Ascending aorta (tissue), 2 donors: Measurements from ENCODE around the gene EPHX1. TPM values are rescaled to one million over a fixed set of nuclear protein-coding genes. Genes with fewer than 3 reads are reported as not detected.

ENCODE experiments used
- DNase-seq, 2 donors: peaks; one replicate each; pipeline ENCODE4 v3.0.0-alpha.2; 2019; ENCODE audit warnings: low spot score in 2 of 2
- H3K27ac ChIP-seq, 2 donors: fragments of 200-600 bp; sonication (generic); one replicate each; pipeline ENCODE4 v1.5.1; 2016 to 2017; ENCODE audit warnings: mild to moderate bottlenecking in 1 of 2
- H3K27me3 ChIP-seq: fragments of 200-600 bp; sonication (generic); one replicate; pipeline ENCODE4 v1.5.1; 2017
- H3K36me3 ChIP-seq, 2 donors: fragments of 200-600 bp; sonication (generic); one replicate each; pipeline ENCODE4 v1.5.1; 2016
- H3K4me1 ChIP-seq, 2 donors: fragments of 200-600 bp; sonication (generic); one replicate each; pipeline ENCODE4 v1.5.1; 2016 to 2017; ENCODE audit warnings: mild to moderate bottlenecking in 1 of 2
- H3K4me3 ChIP-seq, 2 donors: fragments of 200-600 bp; sonication (generic); one replicate each; pipeline ENCODE4 v1.5.1; 2016 to 2017; ENCODE audit warnings: mild to moderate bottlenecking in 1 of 2
- H3K9me3 ChIP-seq, 2 donors: fragments of 200-600 bp; sonication (generic); one replicate each; pipeline ENCODE4 v1.5.1; 2016
- CTCF ChIP-seq, 3 experiments: fragments of 200-600 bp in 2 of 3; fragments of 450-650 bp in 1 of 3; sonication (generic) in 2 of 3; IDR thresholded peaks; one replicate each; pipeline ENCODE4 v1.5.1; 2016 to 2019; ENCODE audit warnings: antibody characterized with exemption in 3 of 3, mild to moderate bottlenecking in 1 of 3, moderate library complexity in 1 of 3
- intact Hi-C: fragments of 100-400 bp; cut with DNase I; formaldehyde crosslinking; loops from one replicate; pipeline ENCODE4 v1.15.1; 2023
- total RNA-seq: library from RNA; depleted of rRNA; stranded (reverse); fragments of >200 nt; gene quantifications from one replicate; pipeline ENCODE4 v1.1.0, GENCODE V29; 2016

Gene EPHX1
- total RNA-seq, 1 donor from 2014 or later: 127 TPM

- no peak for DNase-seq
- H3K9me3 ChIP-seq: no peaks in the 10 kb centered on the region
- H3K4me3 ChIP-seq: no peak overlapping the region
- no peaks in the 10 kb centered on the region for H3K36me3 ChIP-seq
- intact Hi-C loops: loop anchor here (1.0 to 5.0 kb wide), 4 partner anchors 120 to 298 kb away; partner anchors contain the start of gene ENAH
- H3K4me1 ChIP-seq: peaks cover 0 to 15% of the 10 kb centered on the region in 2 donors
- H3K27me3 ChIP-seq: no peaks in the 10 kb centered on the region
- TF ChIP-seq CTCF (IDR thresholded peaks at IDR 0.05): no peak
- H3K27ac ChIP-seq: no peak overlapping the region
Measured at GRCh38 chr1:225772848-225773247, 37.1 kb upstream of the EPHX1 start.

- no peak for DNase-seq
- Histone ChIP-seq H3K27ac (no peak overlapping the region), H3K9me3 (no peaks in the 10 kb centered on the region), H3K27me3 (no peaks in the 10 kb centered on the region), H3K4me1 (peaks cover 0 to 16% of the 10 kb centered on the region in 2 donors), H3K36me3 (no peaks in the 10 kb centered on the region), H3K4me3 (no peak overlapping the region)
- intact Hi-C loops: loop anchor here (5.0 kb wide), 3 partner anchors 197 to 222 kb away; no protein-coding TSS in a partner anchor
- no peak for TF ChIP-seq CTCF (IDR thresholded peaks at IDR 0.05)
Measured at GRCh38 chr1:225774281-225775147, 35.4 kb upstream of the EPHX1 start.

GRCh38 chr1:225776294-225776693 is 33.6 kb upstream of the EPHX1 start:
- intact Hi-C loops: loop anchor here (5.0 kb wide), 1 partner anchor 201 kb away; no protein-coding TSS in a partner anchor
- no peaks in the 10 kb centered on the region for H3K36me3 ChIP-seq
- H3K27me3 ChIP-seq: no peaks in the 10 kb centered on the region
- H3K4me3 ChIP-seq: no peak overlapping the region
- no peak overlapping the region for H3K27ac ChIP-seq
- TF ChIP-seq CTCF (IDR thresholded peaks at IDR 0.05): no peak
- no peaks in the 10 kb centered on the region for H3K9me3 ChIP-seq
- no peak for DNase-seq
- H3K4me1 ChIP-seq: peaks cover 0 to 28% of the 10 kb centered on the region in 2 donors

GRCh38 chr1:225777058-225777582 is 32.8 kb upstream of the EPHX1 start:
- intact Hi-C loops: loop anchor here (1.0 to 5.0 kb wide), 3 partner anchors 33 to 200 kb away; partner anchors contain the start of gene EPHX1
- Histone ChIP-seq H3K36me3 (no peaks in the 10 kb centered on the region), H3K4me3 (peak overlapping the region; percentile 41 to 68), H3K4me1 (peaks cover 0 to 27% of the 10 kb centered on the region in 2 donors), H3K9me3 (no peaks in the 10 kb centered on the region), H3K27ac (peak overlapping the region; percentile 63 to 95), H3K27me3 (no peaks in the 10 kb centered on the region)
- TF ChIP-seq CTCF (IDR thresholded peaks at IDR 0.05): no peak
- DNase-seq: no peak

GRCh38 chr1:225777583-225778336 is 32.2 kb upstream of the EPHX1 start, which contains the start of gene SRP9:
TSS of gene SRP9 (plus strand) at chr1:225777826. CDS start at chr1:225777941, 115 bp downstream.
- H3K36me3 ChIP-seq: no peaks in the 10 kb centered on the region
- peak; percentile 97 to 100 for DNase-seq
- H3K27ac ChIP-seq: peak within 1 kb of the TSS; percentile 89 to 95
- peak within 1 kb of the TSS; percentile 68 to 89 for H3K4me3 ChIP-seq
- TF ChIP-seq CTCF (IDR thresholded peaks at IDR 0.05): peak; percentile 86 to 93 (median 90)
- H3K4me1 ChIP-seq: peaks cover 0 to 30% of the 10 kb centered on the region in 2 donors
- no peaks in the 10 kb centered on the region for H3K9me3 ChIP-seq
- intact Hi-C loops: loop anchor here (1.0 to 5.0 kb wide), 4 partner anchors 33 to 200 kb away; partner anchors contain the start of gene EPHX1
- no peaks in the 10 kb centered on the region for H3K27me3 ChIP-seq
